Stimulated activated CD4-positive, alpha-beta T cell treated with anti-CD3 and anti-CD28 coated beads, Interleukin-4, amount 100 ng/mL, for 4 hours (primary cell): Measurements from ENCODE around the gene ATP5PD.
"Not testable (repeated sequence)": the region's sequence is repeated elsewhere in the genome, so short reads cannot be mapped to it uniquely, and the experiment has no call there.

Source experiments
- DNase-seq, 2 experiments: peaks; one replicate each; pipeline ENCODE4 v3.0.0-alpha.2; 2020

Gene ATP5PD

DNA sequence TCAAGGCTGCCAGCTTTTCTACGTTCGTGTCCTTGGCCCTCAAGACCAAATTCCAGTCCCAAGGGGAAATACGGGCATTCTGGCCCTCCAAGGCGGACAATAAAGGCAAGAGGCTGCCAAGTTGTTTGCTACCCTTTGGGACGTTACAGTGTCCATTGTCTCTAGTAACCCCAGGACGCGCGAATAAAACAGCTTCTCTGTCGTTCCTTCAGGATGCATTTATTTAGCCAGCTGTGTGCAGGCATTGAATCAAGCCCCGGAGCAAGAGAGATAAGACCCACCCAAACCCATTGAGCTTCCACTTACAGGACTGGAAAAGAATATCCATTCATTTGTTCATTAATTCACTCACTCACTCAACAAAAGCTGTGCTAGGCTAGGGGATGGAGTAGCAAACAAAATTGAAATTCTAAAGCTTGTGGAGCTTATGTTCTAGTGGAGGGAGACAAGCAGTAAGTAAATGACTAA is 33.6 kb downstream of the ATP5PD start:
- DNase-seq: no peak

DNA sequence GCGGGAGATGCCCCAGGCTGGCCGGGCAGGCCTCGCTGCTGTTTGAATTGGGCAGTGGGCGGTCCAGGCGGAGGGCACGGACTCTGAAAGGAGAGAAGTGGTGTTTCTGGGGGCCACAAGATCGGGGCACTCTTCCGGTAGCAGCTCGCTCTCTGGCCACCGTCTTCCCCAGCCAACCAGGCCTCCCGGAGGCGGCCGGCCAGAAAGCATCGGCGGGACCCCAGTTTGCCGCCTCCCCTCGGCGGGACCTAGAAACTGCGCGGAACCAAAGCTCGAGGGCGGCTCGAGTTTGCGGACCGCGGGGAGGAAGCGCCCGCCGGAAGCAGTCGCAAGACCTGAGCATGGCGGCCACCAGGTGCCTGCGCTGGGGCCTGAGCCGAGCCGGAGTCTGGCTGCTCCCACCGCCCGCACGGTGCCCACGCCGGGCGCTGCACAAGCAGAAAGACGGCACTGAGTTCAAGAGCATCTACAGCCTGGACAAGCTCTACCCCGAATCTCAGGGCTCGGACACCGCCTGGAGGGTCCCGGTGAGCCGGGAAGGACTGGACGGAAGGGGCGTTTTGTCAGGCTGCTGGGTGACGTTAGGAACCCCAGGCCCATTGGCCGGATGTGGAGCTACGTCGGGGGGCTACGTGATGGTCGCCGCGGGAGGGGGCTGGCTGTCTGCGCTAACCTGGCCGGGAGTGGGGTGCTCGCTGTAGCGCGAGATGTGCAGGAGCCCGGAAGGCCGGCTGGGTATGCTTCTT is 34.2 kb downstream of the ATP5PD start, which contains the start of gene MRPL58:
Gene MRPL58, plus strand, starts transcription at position 325 of the 746 bp plus-strand sequence. Its CDS starts 17 bp downstream, at position 342.
- DNase-seq: peak; percentile 74 to 76

DNA sequence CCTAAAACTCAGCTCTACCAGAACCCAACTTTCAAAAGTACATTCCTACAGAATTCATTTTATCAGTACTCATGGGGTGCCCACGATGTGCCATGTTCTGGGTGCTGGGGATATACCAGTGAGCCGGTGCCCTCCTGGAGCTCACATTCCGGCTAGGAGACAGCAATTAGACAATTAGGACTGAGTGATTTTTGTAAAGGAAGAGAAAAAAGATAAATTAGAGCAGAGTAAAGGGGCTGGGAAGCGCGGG is 34.7 kb downstream of the ATP5PD start:
- no peak for DNase-seq

DNA sequence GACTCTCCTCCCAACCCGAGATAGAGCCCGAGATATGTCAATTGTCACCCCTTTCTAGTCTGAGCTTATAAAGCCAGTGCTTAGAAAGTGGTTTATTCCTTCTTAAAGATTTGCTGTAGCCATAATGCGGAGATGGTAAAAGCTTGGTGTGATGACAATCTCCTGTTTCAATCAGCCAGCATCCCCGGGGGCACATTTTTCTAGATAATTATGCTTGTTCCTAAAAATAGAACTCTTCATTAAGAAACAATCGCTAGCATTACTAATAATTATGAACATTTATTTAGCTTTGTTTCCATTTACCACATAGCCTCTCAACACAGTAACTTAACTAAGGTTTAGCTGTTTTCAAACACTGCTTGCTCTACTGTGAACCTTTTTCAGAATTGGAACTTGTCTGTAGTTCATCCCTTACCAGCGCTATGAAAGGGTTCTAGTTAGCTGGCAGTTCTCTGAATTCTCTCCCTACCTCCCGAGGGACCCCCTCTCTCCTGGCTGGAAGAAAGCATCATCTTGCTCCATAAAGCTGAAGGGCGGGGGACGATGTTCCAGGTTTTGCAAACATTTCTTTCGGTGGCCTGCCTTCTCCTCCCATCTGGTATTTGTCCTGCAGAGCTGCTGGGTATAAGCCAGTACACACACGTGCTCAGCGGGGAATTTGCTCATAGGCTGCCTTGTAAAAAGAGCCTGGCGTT is 35.2 kb downstream of the ATP5PD start:
- DNase-seq: no peak

DNA sequence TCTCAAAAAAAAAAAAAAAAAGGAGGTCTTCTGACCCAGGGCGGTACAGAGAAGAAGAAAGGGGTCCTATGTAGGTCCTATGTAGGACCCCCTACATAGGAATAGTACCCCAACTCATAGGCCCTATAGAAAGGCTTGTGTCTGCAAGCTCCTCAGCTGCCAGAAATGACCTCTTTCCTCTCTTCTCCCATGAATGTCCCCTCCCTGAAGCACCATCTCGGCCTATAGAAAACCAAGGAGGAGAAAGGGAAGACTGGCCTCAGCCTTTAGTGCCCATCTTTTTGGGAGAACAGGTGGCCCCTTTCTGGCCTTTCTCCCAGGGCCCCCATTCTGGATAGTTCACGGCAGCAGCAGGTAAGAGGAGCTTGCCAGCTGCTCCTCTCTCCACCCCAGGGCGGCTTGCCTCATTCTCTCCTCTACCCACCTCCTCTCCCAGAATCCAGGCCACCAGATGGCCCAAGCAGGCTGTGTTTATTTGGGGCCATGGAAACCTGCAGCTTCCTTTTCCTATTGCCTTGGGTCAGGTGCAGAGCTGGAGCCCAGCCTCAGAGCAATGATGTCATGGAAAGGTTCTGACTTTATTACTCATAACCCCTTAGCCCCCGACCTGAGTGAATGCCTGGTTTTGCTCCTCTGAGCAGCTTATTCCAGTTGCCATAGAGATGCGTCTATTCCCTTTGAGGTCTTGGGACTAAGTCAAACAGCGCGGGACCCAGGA is 35.9 kb downstream of the ATP5PD start:
- DNase-seq: no peak

DNA sequence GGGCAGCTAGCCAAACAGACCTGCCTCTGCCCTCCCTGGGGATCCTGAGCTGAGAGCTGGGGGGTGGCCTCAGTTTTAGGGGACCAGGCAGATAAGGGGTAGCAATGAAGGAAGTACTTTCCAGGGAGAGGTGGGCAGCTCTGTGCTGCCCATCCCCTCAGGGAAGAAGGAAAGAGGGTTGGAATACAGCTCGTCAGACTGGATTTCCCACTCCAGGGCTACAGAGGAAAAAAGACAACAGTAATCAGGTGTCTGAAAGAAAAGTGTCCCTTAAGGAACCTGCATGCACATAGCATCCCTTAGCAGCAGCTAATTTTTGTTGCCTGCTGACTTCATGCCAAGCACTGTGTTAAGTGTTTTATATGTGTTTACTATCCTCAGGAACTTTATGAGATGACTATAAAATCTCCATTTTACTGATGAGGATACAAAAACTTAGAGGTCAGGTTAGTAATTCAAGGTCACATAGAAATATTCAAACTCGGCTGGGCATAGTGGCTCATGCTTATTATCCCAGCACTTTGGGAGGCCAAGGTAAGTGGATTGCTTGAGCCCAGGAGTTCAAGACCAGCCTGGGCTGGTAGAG is 37.5 kb downstream of the ATP5PD start:
- no peak for DNase-seq

DNA sequence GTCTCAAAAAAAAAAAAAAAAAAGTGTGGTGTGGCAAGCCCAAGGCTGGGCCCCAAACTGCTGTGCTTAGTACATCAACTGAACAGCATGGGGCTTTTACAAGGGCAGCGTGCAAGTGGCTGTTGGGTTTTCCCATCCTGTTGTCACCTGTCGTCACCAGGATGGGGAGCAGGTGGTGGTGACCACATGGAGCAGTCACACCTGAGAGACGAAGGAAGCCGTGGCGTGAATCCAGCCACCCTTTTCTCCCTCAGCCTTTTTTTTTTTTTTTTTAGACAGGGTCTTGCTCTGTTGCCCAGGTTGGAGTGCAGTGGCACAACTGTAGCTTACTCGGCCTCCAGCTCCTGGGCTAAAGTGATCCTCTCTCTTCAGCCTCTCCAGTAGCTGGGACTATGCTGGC is 38.4 kb downstream of the ATP5PD start:
- DNase-seq: no peak

DNA sequence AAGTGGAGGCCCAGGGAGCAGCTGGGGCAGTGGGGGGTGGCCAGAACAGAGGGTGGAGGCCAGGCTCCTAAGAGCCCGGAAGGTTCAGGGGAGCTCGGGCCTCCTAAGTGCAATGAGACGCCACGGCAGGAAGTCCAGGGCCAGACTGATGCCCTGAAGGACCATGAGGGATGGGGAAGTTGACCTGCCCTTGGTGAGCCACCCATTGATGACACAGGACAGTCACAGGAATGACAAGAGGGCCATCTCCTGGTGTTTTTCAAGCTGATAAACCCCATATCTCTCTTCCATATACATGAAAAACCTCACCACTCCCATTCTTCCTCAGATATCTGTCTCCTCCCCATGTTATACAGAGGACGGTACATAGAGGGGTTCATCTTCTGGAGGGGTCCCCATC is 40.1 kb downstream of the ATP5PD start:
- no peak for DNase-seq

- not testable (repeated sequence) for DNase-seq
These were observed 40.7 kb downstream of the ATP5PD start for GRCh38 chr17:75006084-75006483.

GRCh38 chr17:75005291-75005690 is 41.5 kb downstream of the ATP5PD start:
- DNase-seq: no peak

DNA sequence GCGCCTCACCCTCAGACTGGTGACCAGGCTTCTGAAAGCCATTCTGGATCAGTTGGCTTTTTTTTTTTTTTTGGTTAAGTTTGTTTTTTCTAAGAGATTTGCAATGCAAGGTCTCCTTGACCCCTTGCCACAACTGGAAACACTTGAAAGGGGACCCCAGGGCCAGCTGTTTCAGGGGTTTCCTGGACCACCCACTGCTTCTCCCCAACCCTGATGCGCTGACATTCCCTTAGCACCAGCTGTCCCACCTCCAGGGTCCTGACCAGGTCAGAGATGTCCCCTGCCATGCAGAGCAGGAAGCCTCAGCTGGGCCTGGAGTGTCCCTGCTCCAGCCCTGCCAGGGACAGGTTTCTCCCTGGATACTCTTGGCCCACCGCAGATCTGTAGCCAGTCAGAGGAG is 42.4 kb downstream of the ATP5PD start:
- no peak for DNase-seq

- DNase-seq: no peak
These were observed 42.8 kb downstream of the ATP5PD start for GRCh38 chr17:75003957-75004355.

GRCh38 chr17:75003070-75003956 is 43.5 kb downstream of the ATP5PD start:
- DNase-seq: no peak

DNA sequence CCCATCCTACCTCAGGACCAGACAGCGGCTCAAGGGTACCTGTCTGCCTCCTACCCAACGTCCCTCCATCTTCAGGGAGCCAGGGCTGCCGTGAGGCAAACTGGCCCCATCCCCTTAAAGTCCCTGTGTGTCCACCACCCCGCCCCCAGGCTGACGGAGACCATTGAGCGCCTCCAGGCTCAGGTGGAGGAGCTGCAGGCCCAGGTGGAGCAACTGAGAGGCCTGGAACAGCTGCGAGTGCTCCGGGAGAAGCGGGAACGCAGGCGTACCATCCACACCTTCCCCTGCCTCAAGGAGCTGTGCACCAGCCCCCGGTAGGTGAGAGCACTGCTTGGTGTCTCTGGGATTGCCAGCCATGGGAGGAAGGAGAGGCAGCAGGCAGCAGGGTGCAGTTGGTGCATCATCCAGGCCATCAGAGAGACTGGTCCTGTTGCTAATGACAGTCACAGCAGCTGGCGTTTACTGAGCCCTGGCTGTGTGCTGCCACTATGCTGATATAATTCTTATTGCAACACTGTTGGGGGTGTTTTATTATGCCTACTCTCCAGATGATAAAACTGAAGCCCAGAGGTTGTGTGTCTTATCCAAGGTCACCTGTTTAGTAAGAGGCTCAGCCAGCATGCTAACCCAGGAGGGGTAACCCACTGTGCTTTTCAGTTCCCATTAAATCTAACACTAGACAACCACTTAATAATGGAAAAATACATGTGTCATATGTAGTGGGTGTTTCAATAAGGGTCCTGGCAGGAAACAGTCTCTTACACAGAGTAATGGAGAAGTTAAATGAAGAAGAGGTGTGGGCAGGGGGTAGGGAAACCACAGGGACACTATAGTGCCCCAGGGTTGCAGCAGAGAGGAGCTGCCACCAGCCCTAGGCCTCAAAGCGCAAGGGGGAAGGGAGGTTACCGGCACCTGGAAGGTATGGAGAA is 44.6 kb downstream of the ATP5PD start:
- DNase-seq: no peak

DNA sequence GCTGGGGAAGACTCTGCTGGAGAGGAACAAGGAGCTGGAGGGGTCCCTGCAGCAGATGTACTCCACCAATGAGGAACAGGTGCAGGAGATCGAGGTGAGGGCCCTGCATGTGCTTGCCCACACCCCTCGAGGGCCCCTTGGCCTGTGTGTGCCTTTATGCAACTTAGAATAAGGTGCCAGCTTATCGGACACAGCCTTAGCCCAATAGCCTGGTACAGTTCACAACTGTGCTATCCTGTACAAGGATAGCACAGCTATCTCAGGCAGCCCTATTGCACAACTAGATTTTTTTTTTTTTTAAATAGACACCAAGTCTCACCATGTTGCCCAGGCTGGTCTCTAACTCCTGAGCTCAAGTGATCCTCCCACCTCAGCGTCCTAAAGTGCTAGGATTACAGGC is 47.2 kb downstream of the ATP5PD start:
- no peak for DNase-seq

GRCh38 chr17:74998783-74999182 is 48.0 kb downstream of the ATP5PD start:
- DNase-seq: no peak

DNA sequence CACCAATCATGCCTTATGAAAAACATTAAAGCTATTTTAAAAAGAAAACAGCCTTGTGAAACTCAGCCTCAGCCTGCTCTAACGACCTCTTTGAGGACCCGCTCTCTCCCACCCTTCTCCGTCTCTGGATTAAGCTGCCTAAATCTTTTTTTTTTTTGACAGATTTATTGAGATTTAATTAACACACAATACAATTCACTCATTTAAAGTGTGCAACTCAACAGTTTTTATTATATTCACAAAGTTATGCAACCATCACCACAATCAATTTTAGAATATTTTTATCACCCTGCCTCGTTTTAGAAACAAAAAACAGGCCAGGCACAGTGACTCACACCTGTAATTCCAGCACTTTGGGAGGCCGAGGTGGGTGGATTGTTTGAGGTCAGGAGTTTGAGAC is 50.9 kb downstream of the ATP5PD start:
- no peak for DNase-seq

GRCh38 chr17:74994440-74994839 is 52.3 kb downstream of the ATP5PD start:
- no peak for DNase-seq

DNA sequence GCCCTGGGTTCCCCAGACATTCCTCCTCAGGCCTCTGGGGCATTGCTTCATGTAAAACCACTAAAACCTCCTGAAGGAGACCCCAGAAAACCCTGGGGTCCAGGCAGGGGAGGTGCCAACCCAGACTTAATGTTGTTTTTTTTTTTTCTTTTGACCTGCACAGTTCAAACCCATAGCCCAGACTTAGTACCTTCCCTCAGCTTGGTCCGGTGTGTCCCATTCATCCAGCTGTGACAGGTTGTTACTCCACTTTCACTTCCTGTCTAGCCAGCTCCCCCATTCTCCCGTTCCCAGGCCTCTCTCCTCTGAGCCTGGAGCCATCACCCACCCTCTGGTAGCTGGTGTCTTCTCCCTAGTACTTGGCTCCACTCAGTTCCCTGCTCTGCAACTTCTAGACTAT is 54.5 kb downstream of the ATP5PD start:
- DNase-seq: no peak

GRCh38 chr17:74990581-74991105 is 56.1 kb downstream of the ATP5PD start:
- DNase-seq: no peak
